Suprapubic skin (tissue), 4 donors: ENCODE results near the gene GRAMD4. TPM values are rescaled to one million over a fixed set of nuclear protein-coding genes. Genes with fewer than 3 reads are reported as not detected.

ENCODE experiments used
- DNase-seq, 2 donors: peaks; one replicate each; pipeline ENCODE4 v3.0.0-alpha.2; 2019; ENCODE audit warnings: low spot score in 2 of 2
- H3K27ac ChIP-seq: fragments of 200-600 bp; sonication (generic); one replicate; pipeline ENCODE4 v1.5.1; 2019
- H3K27me3 ChIP-seq: fragments of 200-600 bp; sonication (generic); one replicate; pipeline ENCODE4 v1.5.1; 2019
- H3K36me3 ChIP-seq: fragments of 200-600 bp; sonication (generic); one replicate; pipeline ENCODE4 v1.5.1; 2019
- H3K4me1 ChIP-seq: fragments of 200-600 bp; sonication (generic); one replicate; pipeline ENCODE4 v1.5.1; 2019
- H3K4me3 ChIP-seq: fragments of 200-600 bp; sonication (generic); one replicate; pipeline ENCODE4 v1.5.1; 2019; ENCODE audit warnings: mild to moderate bottlenecking
- H3K9me3 ChIP-seq: fragments of 200-600 bp; sonication (generic); one replicate; pipeline ENCODE4 v1.5.1; 2019
- EP300 ChIP-seq: sonication (generic); formaldehyde crosslinking; IDR thresholded peaks from one replicate; pipeline ENCODE4 v1.6.1; 2017; ENCODE audit warnings: antibody characterized with exemption
- POLR2A ChIP-seq, 2 donors: fragments of 450-650 bp; IDR thresholded peaks; one replicate each; pipeline ENCODE4 v1.6.1; 2017; ENCODE audit warnings: antibody characterized with exemption in 2 of 2, mild to moderate bottlenecking in 2 of 2, moderate library complexity in 2 of 2
- POLR2AphosphoS5 ChIP-seq, 3 donors: sonication (generic); formaldehyde crosslinking; IDR thresholded peaks; one replicate each; pipeline ENCODE4 v1.6.1; 2017; ENCODE audit warnings: antibody characterized with exemption in 3 of 3
- WGBS: methylation state at CpG from one replicate; pipeline ENCODE4 v1.1.5; 2018; 5-methylcytosine and 5-hydroxymethylcytosine counted together
- total RNA-seq, 4 donors: library from RNA; depleted of rRNA; stranded (reverse); fragments of >200 nt; gene quantifications; one replicate each; pipeline ENCODE4 v1.1.0, GENCODE V29; 2016
- TF ChIP-seq, protein P1 (sequence below), 2 donors: fragments of 200-600 bp in 1 of 2; fragments of 450-650 bp in 1 of 2; sonication (generic) in 1 of 2; IDR thresholded peaks; one replicate each; pipeline ENCODE4 v1.5.1; 2016 to 2019; ENCODE audit warnings: antibody characterized with exemption in 2 of 2, mild to moderate bottlenecking in 1 of 2, moderate library complexity in 1 of 2

GRAMD4 gene
- total RNA-seq, 4 donors from 2014 or later: 64.1 to 230 (median 164) TPM

- peaks cover 17% of the 10 kb centered on the region for H3K4me1 ChIP-seq
- 91% methylated on average over 19 of the region's 19 CpGs for WGBS
Measured at GRCh38 chr22:46682011-46682731, 62.0 kb downstream of the GRAMD4 start.

DNA sequence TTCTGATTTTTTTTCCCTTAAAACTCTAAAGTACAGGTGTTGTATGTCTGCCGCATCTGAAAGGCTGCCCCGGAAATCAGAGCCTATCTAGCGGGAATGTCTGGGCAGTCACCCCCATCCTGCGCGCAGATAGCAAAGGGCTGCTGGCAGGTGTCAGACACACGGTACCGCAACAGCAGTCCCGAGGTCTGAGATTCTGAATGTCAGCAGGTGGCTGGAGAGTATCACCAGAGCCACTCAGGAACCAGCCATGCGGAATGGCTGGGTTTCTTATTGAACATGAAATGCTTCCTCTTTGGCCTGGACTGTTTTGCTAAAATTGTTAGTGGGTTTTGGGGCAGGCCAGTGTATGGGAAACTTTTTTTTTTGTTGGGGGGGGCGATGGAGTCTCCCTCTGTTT, 64.5 kb downstream of the GRAMD4 start:
- DNase-seq: no peak
- no peak overlapping the region for H3K4me3 ChIP-seq
- H3K36me3 ChIP-seq: peaks cover 32% of the 10 kb centered on the region
- no peaks in the 10 kb centered on the region for H3K9me3 ChIP-seq
- 86% methylated on average over 10 of the region's 10 CpGs for WGBS
- no peaks in the 10 kb centered on the region for H3K27me3 ChIP-seq
- TF ChIP-seq POLR2AphosphoS5 (IDR thresholded peaks at IDR 0.05) (no peak), EP300 (no peak), POLR2A (IDR thresholded peaks at IDR 0.05) (no peak)
- TF ChIP-seq, protein P1, sequence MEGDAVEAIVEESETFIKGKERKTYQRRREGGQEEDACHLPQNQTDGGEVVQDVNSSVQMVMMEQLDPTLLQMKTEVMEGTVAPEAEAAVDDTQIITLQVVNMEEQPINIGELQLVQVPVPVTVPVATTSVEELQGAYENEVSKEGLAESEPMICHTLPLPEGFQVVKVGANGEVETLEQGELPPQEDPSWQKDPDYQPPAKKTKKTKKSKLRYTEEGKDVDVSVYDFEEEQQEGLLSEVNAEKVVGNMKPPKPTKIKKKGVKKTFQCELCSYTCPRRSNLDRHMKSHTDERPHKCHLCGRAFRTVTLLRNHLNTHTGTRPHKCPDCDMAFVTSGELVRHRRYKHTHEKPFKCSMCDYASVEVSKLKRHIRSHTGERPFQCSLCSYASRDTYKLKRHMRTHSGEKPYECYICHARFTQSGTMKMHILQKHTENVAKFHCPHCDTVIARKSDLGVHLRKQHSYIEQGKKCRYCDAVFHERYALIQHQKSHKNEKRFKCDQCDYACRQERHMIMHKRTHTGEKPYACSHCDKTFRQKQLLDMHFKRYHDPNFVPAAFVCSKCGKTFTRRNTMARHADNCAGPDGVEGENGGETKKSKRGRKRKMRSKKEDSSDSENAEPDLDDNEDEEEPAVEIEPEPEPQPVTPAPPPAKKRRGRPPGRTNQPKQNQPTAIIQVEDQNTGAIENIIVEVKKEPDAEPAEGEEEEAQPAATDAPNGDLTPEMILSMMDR (IDR thresholded peaks at IDR 0.05): no peak
- peaks cover 22% of the 10 kb centered on the region for H3K4me1 ChIP-seq
- H3K27ac ChIP-seq: peak overlapping the region; percentile 43

More at GRCh38 chr22:46682011-46682731, 62.0 kb downstream of the GRAMD4 start:
- no peak for DNase-seq
- H3K27ac ChIP-seq: no peak overlapping the region
- TF ChIP-seq POLR2A (IDR thresholded peaks at IDR 0.05) (no peak), POLR2AphosphoS5 (IDR thresholded peaks at IDR 0.05) (no peak), EP300 (no peak)
- TF ChIP-seq, protein P1 (IDR thresholded peaks at IDR 0.05): no peak
- H3K9me3 ChIP-seq: no peaks in the 10 kb centered on the region
- H3K27me3 ChIP-seq: no peaks in the 10 kb centered on the region
- H3K36me3 ChIP-seq: peaks cover 30% of the 10 kb centered on the region
- H3K4me3 ChIP-seq: no peak overlapping the region

GRCh38 chr22:46686221-46687047, 66.2 kb downstream of the GRAMD4 start:
- no peak for DNase-seq
- 79% methylated on average over 33 of the region's 33 CpGs for WGBS
- H3K27ac ChIP-seq: no peak overlapping the region
- H3K36me3 ChIP-seq: peaks cover 44% of the 10 kb centered on the region
- H3K4me3 ChIP-seq: no peak overlapping the region
- no peaks in the 10 kb centered on the region for H3K27me3 ChIP-seq
- TF ChIP-seq POLR2AphosphoS5 (IDR thresholded peaks at IDR 0.05) (no peak), POLR2A (IDR thresholded peaks at IDR 0.05) (no peak), EP300 (no peak)
- TF ChIP-seq, protein P1 (IDR thresholded peaks at IDR 0.05): no peak
- H3K4me1 ChIP-seq: peaks cover 20% of the 10 kb centered on the region
- no peaks in the 10 kb centered on the region for H3K9me3 ChIP-seq

- Histone ChIP-seq H3K27ac (no peak overlapping the region), H3K36me3 (peaks cover 49% of the 10 kb centered on the region)
Measured at GRCh38 chr22:46687048-46687444, 66.9 kb downstream of the GRAMD4 start.

More at GRCh38 chr22:46687048-46687444, 66.9 kb downstream of the GRAMD4 start:
- WGBS: 83% methylated on average over 15 of the region's 15 CpGs
- Histone ChIP-seq H3K9me3 (no peaks in the 10 kb centered on the region), H3K4me3 (no peak overlapping the region), H3K27me3 (no peaks in the 10 kb centered on the region), H3K4me1 (peaks cover 20% of the 10 kb centered on the region)
- DNase-seq: no peak
- no peak for TF ChIP-seq POLR2AphosphoS5 (IDR thresholded peaks at IDR 0.05)
- no peak for TF ChIP-seq EP300
- TF ChIP-seq POLR2A (IDR thresholded peaks at IDR 0.05): no peak
- TF ChIP-seq, protein P1 (IDR thresholded peaks at IDR 0.05): no peak
